Liver (tissue), 9 donors: ENCODE data around the gene DNMBP. TPM values are rescaled to one million over a fixed set of nuclear protein-coding genes. Genes with fewer than 3 reads are reported as not detected.
A peak's percentile ranks its signal among the peaks of the same experiment; 100 is the strongest.

ENCODE experiments used
- DNase-seq: peaks from one replicate; pipeline ENCODE4 v3.0.0-alpha.2; 2017; ENCODE audit warnings: low spot score
- H3K27ac ChIP-seq, 2 donors: one replicate each; pipeline ENCODE4 v1.7.0; 2013; ENCODE audit warnings: inconsistent platforms in 2 of 2, low read length in 2 of 2, control low read depth in 1 of 2, low read depth in 1 of 2, mild to moderate bottlenecking in 1 of 2
- H3K27me3 ChIP-seq, 4 donors: one replicate each; pipeline versions ENCODE4 v1.6.1 to v1.7.0; 2013; ENCODE audit warnings: low read length in 3 of 4, inconsistent platforms in 1 of 4, mild to moderate bottlenecking in 1 of 4, moderate library complexity in 1 of 4; ENCODE audit not compliant: control insufficient read depth in 4 of 4, insufficient read depth in 4 of 4
- H3K36me3 ChIP-seq, 4 donors: one replicate each; pipeline versions ENCODE4 v1.6.1 to v1.7.0; 2013; ENCODE audit warnings: low read length in 3 of 4, mild to moderate bottlenecking in 3 of 4, low read depth in 1 of 4, moderate library complexity in 1 of 4; ENCODE audit not compliant: control insufficient read depth in 4 of 4, insufficient read depth in 3 of 4
- H3K4me1 ChIP-seq, 4 donors: one replicate each; pipeline versions ENCODE4 v1.6.1 to v1.7.0; 2013; ENCODE audit warnings: low read length in 3 of 4, mild to moderate bottlenecking in 3 of 4, moderate library complexity in 1 of 4; ENCODE audit not compliant: control insufficient read depth in 4 of 4, insufficient read depth in 4 of 4
- H3K4me3 ChIP-seq, 3 donors: one replicate each; pipeline versions ENCODE4 v1.6.1 to v1.7.0; 2013; ENCODE audit warnings: low read length in 3 of 3, control low read depth in 1 of 3, low read depth in 1 of 3, mild to moderate bottlenecking in 1 of 3
- H3K9ac ChIP-seq, 2 donors: one replicate each; pipeline ENCODE4 v1.7.0; 2013; ENCODE audit warnings: low read length in 2 of 2, mild to moderate bottlenecking in 2 of 2, moderate library complexity in 2 of 2, control low read depth in 1 of 2, low read depth in 1 of 2
- H3K9me3 ChIP-seq, 4 donors: one replicate each; pipeline versions ENCODE4 v1.6.1 to v1.7.0; 2013; ENCODE audit warnings: low read length in 3 of 4; ENCODE audit not compliant: control insufficient read depth in 4 of 4
- ATF3 ChIP-seq: IDR thresholded peaks from 2 replicates; pipeline ENCODE4 v1.6.1; 2016; ENCODE audit warnings: antibody characterized with exemption
- CTCF ChIP-seq: fragments of 150-350 bp; IDR thresholded peaks from 2 replicates; pipeline ENCODE4 v1.5.1; 2017; ENCODE audit warnings: improper control_type of control experiment, low read depth, low read length; ENCODE audit not compliant: missing input control
- RAD21 ChIP-seq, 2 donors: IDR thresholded peaks; 2 replicates each; pipeline ENCODE4 v1.6.1; 2016; ENCODE audit warnings: antibody characterized with exemption in 2 of 2, mild to moderate bottlenecking in 2 of 2
- REST ChIP-seq: IDR thresholded peaks from 2 replicates; pipeline ENCODE4 v1.6.1; 2016; ENCODE audit warnings: antibody characterized with exemption, mild to moderate bottlenecking
- SP1 ChIP-seq: IDR thresholded peaks from 2 replicates; pipeline ENCODE4 v1.6.1; 2018; ENCODE audit warnings: antibody characterized with exemption, mild to moderate bottlenecking
- WGBS: extraction: QIAGEN DNeasy Blood & Tissue Kit; methylation state at CpG from one replicate; pipeline ENCODE4 v1.1.7; 2013; 5-methylcytosine and 5-hydroxymethylcytosine counted together
- polyA plus RNA-seq, 2 donors: library from polyadenylated mRNA; stranded (reverse) in 1 of 2; unstranded in 1 of 2; fragments of 200-250 nt in 1 of 2; fragments of >200 nt in 1 of 2; fragmentation: Nextera tagmentation in 1 of 2; extraction: Ambion mirVana in 1 of 2; gene quantifications; one replicate each; pipeline versions ENCODE4 v1.2.1 to v1.2.3, GENCODE V29; 2013 to 2015
- total RNA-seq, 2 donors: library from RNA; depleted of rRNA; stranded (reverse); fragments of >200 nt; gene quantifications; one replicate each; pipeline ENCODE4 v1.2.3, GENCODE V29; 2014
- donor health status: healthy.
- donor health status: healthy.
- donor health status: healthy.
- donor health status: healthy.
- donor health status: healthy.

Gene DNMBP
- total RNA-seq: 10 to 100 TPM in 1 of 2 donors, 1 to 10 TPM in 1; 3.8 to 12.6 TPM
- polyA plus RNA-seq: 1 to 10 TPM; 4.2 to 6.4 TPM

- Histone ChIP-seq H3K27me3 (no peaks in the 10 kb centered on the region), H3K4me1 (peaks cover 6 to 39% (median 29%) of the 10 kb centered on the region in 4 donors), H3K4me3 (peak within 1 kb of the TSS; percentile 75 to 97 (median 86)), H3K36me3 (no peaks in the 10 kb centered on the region), H3K27ac (peak within 1 kb of the TSS; percentile 75 to 80), H3K9me3 (no peaks in the 10 kb centered on the region), H3K9ac (peak within 1 kb of the TSS; percentile 79 to 84)
- DNase-seq: peak; percentile 80
- peak; percentile 57 for TF ChIP-seq CTCF
- TF ChIP-seq ATF3: no peak
- 3% methylated on average over 86 of the region's 86 CpGs for WGBS
Observed at GRCh38 chr10:100009793-100010676, at the start of gene DNMBP. DNMBP (minus strand) TSS chr10:100009947; CDS start chr10:99972124, 37,823 bp downstream.

GRCh38 chr10:100057948-100058347 lies 48.2 kb upstream of the DNMBP start:
- H3K9me3 ChIP-seq: no peaks in the 10 kb centered on the region
- peaks cover 2 to 59% (median 38%) of the 10 kb centered on the region in 4 donors for H3K36me3 ChIP-seq
- no peak overlapping the region for H3K4me3 ChIP-seq
- no peaks in the 10 kb centered on the region for H3K27me3 ChIP-seq
- H3K9ac ChIP-seq: no peak overlapping the region
- TF ChIP-seq RAD21 (IDR thresholded peaks at IDR 0.05) (no peak), SP1 (no peak)
- no peak overlapping the region for H3K27ac ChIP-seq
- no peak for DNase-seq
- 65% methylated on average over 1 of the region's 1 CpG for WGBS
- no peaks in the 10 kb centered on the region for H3K4me1 ChIP-seq

GRCh38 chr10:100053686-100054460 lies 44.1 kb upstream of the DNMBP start:
- Histone ChIP-seq H3K27me3 (no peaks in the 10 kb centered on the region), H3K9ac (no peak overlapping the region), H3K4me1 (no peaks in the 10 kb centered on the region), H3K27ac (no peak overlapping the region), H3K4me3 (no peak overlapping the region), H3K9me3 (no peaks in the 10 kb centered on the region), H3K36me3 (peaks cover 5 to 42% (median 35%) of the 10 kb centered on the region in 4 donors)
- WGBS: 73% methylated on average over 6 of the region's 6 CpGs
- TF ChIP-seq SP1: no peak
- TF ChIP-seq RAD21 (IDR thresholded peaks at IDR 0.05): no peak
- no peak for TF ChIP-seq REST
- no peak for DNase-seq
